Body of pancreas (tissue), 4 donors: ENCODE data around the gene GSE1.

Source experiments
- CTCF ChIP-seq, 7 experiments: fragments of 450-650 bp in 4 of 7; fragments of 200-600 bp in 3 of 7; sonication (generic) in 3 of 7; IDR thresholded peaks; one replicate each; pipeline ENCODE4 v1.5.1; 2016 to 2019; ENCODE audit warnings: antibody characterized with exemption in 7 of 7
- POLR2A ChIP-seq, 3 donors: fragments of 450-650 bp; IDR thresholded peaks; one replicate each; pipeline ENCODE4 v1.6.1; 2016; ENCODE audit warnings: antibody characterized with exemption in 3 of 3, mild to moderate bottlenecking in 2 of 3

- TF ChIP-seq CTCF (IDR thresholded peaks at IDR 0.05) (no peak), POLR2A (IDR thresholded peaks at IDR 0.05) (no peak)
Measured at GRCh38 chr16:85626191-85626981, 13.3 kb downstream of the GSE1 start.
